ENCODE data around the gene TTC34. TPM values are rescaled to one million over a fixed set of nuclear protein-coding genes. Genes with fewer than 3 reads are reported as not detected.
A peak's percentile ranks its signal among the peaks of the same experiment; 100 is the strongest.

The TTC34 gene
- total RNA-seq, 4 donors from 2014 or later: not detected

- in situ Hi-C loops (cut with MboI; ENCODE audit: low sequenced_read_pairs in 4 of 4) (no loop called here), intact Hi-C loops (cut with DNase I; ENCODE audit: low total_unique reads) (loop anchor here (10.0 kb wide), 1 partner anchor 90 kb away; the partner anchor contains the start of gene TNFRSF14)
- H3K4me3 ChIP-seq: no peak overlapping the region
- no peaks in the 10 kb centered on the region for H3K9me3 ChIP-seq
- TF ChIP-seq CTCF (IDR thresholded peaks at IDR 0.05 in 4 of 5, conservative IDR thresholded peaks at IDR 0.05 in 1 of 5) (no peak), POLR2A (IDR thresholded peaks at IDR 0.05) (no peak)
- H3K4me1 ChIP-seq: peaks cover 0 to 10% of the 10 kb centered on the region in 2 donors
- H3K27me3 ChIP-seq: peaks cover 2 to 15% (median 7%) of the 10 kb centered on the region in 3 donors
- DNase-seq (no peak), ATAC-seq (no peak)
- H3K27ac ChIP-seq: no peak overlapping the region
- no peaks in the 10 kb centered on the region for H3K36me3 ChIP-seq
Observed at GRCh38 chr1:2644591-2645101, 156.8 kb downstream of the TTC34 start.

GRCh38 chr1:2644171-2644570, 157.3 kb downstream of the TTC34 start:
- ATAC-seq (no peak), DNase-seq (no peak)
- no peaks in the 10 kb centered on the region for H3K9me3 ChIP-seq
- H3K27me3 ChIP-seq: peaks cover 2 to 16% (median 7%) of the 10 kb centered on the region in 3 donors
- H3K36me3 ChIP-seq: no peaks in the 10 kb centered on the region
- intact Hi-C loops (cut with DNase I; ENCODE audit: low total_unique reads) (loop anchor here (10.0 kb wide), 1 partner anchor 89 kb away; the partner anchor contains the start of gene TNFRSF14), in situ Hi-C loops (cut with MboI; ENCODE audit: low sequenced_read_pairs in 4 of 4) (no loop called here)
- no peak overlapping the region for H3K4me3 ChIP-seq
- no peak overlapping the region for H3K27ac ChIP-seq
- TF ChIP-seq POLR2A (IDR thresholded peaks at IDR 0.05) (no peak), CTCF (IDR thresholded peaks at IDR 0.05 in 4 of 5, conservative IDR thresholded peaks at IDR 0.05 in 1 of 5) (no peak)
- H3K4me1 ChIP-seq: peaks cover 0 to 10% of the 10 kb centered on the region in 2 donors

GRCh38 chr1:2643414-2644077, 157.9 kb downstream of the TTC34 start:
- in situ Hi-C loops (cut with MboI; ENCODE audit: low sequenced_read_pairs in 4 of 4): no loop called here
- ATAC-seq: no peak
- intact Hi-C loops (cut with DNase I; ENCODE audit: low total_unique reads): loop anchor here (10.0 kb wide), 1 partner anchor 89 kb away; the partner anchor contains the start of gene TNFRSF14

More at GRCh38 chr1:2643414-2644077, 157.9 kb downstream of the TTC34 start:
- TF ChIP-seq CTCF (IDR thresholded peaks at IDR 0.05 in 4 of 5, conservative IDR thresholded peaks at IDR 0.05 in 1 of 5) (no peak), POLR2A (IDR thresholded peaks at IDR 0.05) (no peak)
- DNase-seq: no peak
- Histone ChIP-seq H3K4me3 (peak overlapping the region; percentile 66 to 76 (median 69)), H3K27ac (no peak overlapping the region), H3K27me3 (peaks cover 6 to 18% (median 7%) of the 10 kb centered on the region in 3 donors), H3K9me3 (no peaks in the 10 kb centered on the region), H3K36me3 (no peaks in the 10 kb centered on the region), H3K4me1 (peaks cover 0 to 10% of the 10 kb centered on the region in 2 donors)
